ENCODE data around the gene CATSPER4. TPM values are rescaled to one million over a fixed set of nuclear protein-coding genes. Genes with fewer than 3 reads are reported as not detected.

CATSPER4 gene
- total RNA-seq, 1 donor from 2014 or later: not detected

- TF ChIP-seq CTCF (IDR thresholded peaks at IDR 0.05): no peak
- Mint-ChIP-seq H3K4me3 (ENCODE audit: unreplicated experiment) (no peak overlapping the region), H3K27ac (ENCODE audit: unreplicated experiment) (no peak overlapping the region), H3K4me1 (ENCODE audit: unreplicated experiment) (no peaks in the 10 kb centered on the region), H3K27me3 (ENCODE audit: unreplicated experiment) (peaks cover 23% of the 10 kb centered on the region), H3K36me3 (ENCODE audit: unreplicated experiment) (no peaks in the 10 kb centered on the region), H3K9me3 (ENCODE audit: unreplicated experiment) (no peaks in the 10 kb centered on the region)
- no peak for DNase-seq (ENCODE audit: extremely low spot score, unreplicated experiment)
These were observed 13.4 kb downstream of the CATSPER4 start for GRCh38 chr1:26203642-26204318.

GRCh38 chr1:26210147-26210870 is 19.9 kb downstream of the CATSPER4 start:
- Mint-ChIP-seq H3K9me3 (ENCODE audit: unreplicated experiment) (no peaks in the 10 kb centered on the region), H3K36me3 (ENCODE audit: unreplicated experiment) (no peaks in the 10 kb centered on the region)
- no peak for TF ChIP-seq CTCF (IDR thresholded peaks at IDR 0.05)

GRCh38 chr1:26212726-26213125 is 22.3 kb downstream of the CATSPER4 start:
- Mint-ChIP-seq H3K9me3 (ENCODE audit: unreplicated experiment) (no peaks in the 10 kb centered on the region), H3K27ac (ENCODE audit: unreplicated experiment) (no peak overlapping the region), H3K4me3 (ENCODE audit: unreplicated experiment) (no peak overlapping the region), H3K4me1 (ENCODE audit: unreplicated experiment) (no peaks in the 10 kb centered on the region), H3K36me3 (ENCODE audit: unreplicated experiment) (no peaks in the 10 kb centered on the region), H3K27me3 (ENCODE audit: unreplicated experiment) (peaks cover 38% of the 10 kb centered on the region)
- TF ChIP-seq CTCF (IDR thresholded peaks at IDR 0.05): no peak
- DNase-seq (ENCODE audit: extremely low spot score, unreplicated experiment): no peak

More at GRCh38 chr1:26210147-26210870, 19.9 kb downstream of the CATSPER4 start:
- Mint-ChIP-seq H3K4me1 (ENCODE audit: unreplicated experiment) (no peaks in the 10 kb centered on the region), H3K4me3 (ENCODE audit: unreplicated experiment) (no peak overlapping the region), H3K27ac (ENCODE audit: unreplicated experiment) (no peak overlapping the region), H3K27me3 (ENCODE audit: unreplicated experiment) (peaks cover 29% of the 10 kb centered on the region)
- no peak for DNase-seq (ENCODE audit: extremely low spot score, unreplicated experiment)

- Mint-ChIP-seq H3K27me3 (ENCODE audit: unreplicated experiment) (peaks cover 38% of the 10 kb centered on the region), H3K27ac (ENCODE audit: unreplicated experiment) (no peak overlapping the region), H3K9me3 (ENCODE audit: unreplicated experiment) (no peaks in the 10 kb centered on the region), H3K4me3 (ENCODE audit: unreplicated experiment) (no peak overlapping the region), H3K4me1 (ENCODE audit: unreplicated experiment) (no peaks in the 10 kb centered on the region), H3K36me3 (ENCODE audit: unreplicated experiment) (no peaks in the 10 kb centered on the region)
- DNase-seq (ENCODE audit: extremely low spot score, unreplicated experiment): no peak
- TF ChIP-seq CTCF (IDR thresholded peaks at IDR 0.05): no peak
These were observed 23.0 kb downstream of the CATSPER4 start for GRCh38 chr1:26213335-26213905.

GRCh38 chr1:26215246-26215645 is 24.8 kb downstream of the CATSPER4 start:
- no peaks in the 10 kb centered on the region for H3K36me3 Mint-ChIP-seq (ENCODE audit: unreplicated experiment)
- TF ChIP-seq CTCF (IDR thresholded peaks at IDR 0.05): no peak
- no peak overlapping the region for H3K27ac Mint-ChIP-seq (ENCODE audit: unreplicated experiment)
- H3K4me1 Mint-ChIP-seq (ENCODE audit: unreplicated experiment): peaks cover 5% of the 10 kb centered on the region
- H3K9me3 Mint-ChIP-seq (ENCODE audit: unreplicated experiment): no peaks in the 10 kb centered on the region
- H3K27me3 Mint-ChIP-seq (ENCODE audit: unreplicated experiment): peaks cover 30% of the 10 kb centered on the region
- DNase-seq (ENCODE audit: extremely low spot score, unreplicated experiment): no peak
- no peak overlapping the region for H3K4me3 Mint-ChIP-seq (ENCODE audit: unreplicated experiment)
